ENCODE measurements around the gene LTBP1.

DNA sequence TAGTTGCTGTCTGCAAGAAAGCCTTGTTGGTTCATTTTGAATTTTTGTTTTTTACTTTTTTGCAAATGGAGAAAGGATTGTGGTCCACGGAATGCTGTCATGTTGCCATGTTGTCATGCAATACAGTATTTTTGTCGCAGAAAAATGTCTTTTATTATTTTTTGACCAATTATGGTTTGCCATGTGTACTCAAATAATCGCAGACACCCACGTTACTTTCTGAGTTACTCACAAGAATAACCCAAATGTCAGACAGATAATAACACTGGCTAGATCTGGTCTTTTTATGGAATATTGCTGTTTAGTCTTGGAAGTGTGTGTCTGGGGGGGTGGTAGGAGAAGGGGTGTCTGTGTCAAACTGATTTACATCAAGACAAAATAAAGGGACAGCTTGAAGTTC, 188.9 kb downstream of the LTBP1 start:
- TF ChIP-seq, protein P1, sequence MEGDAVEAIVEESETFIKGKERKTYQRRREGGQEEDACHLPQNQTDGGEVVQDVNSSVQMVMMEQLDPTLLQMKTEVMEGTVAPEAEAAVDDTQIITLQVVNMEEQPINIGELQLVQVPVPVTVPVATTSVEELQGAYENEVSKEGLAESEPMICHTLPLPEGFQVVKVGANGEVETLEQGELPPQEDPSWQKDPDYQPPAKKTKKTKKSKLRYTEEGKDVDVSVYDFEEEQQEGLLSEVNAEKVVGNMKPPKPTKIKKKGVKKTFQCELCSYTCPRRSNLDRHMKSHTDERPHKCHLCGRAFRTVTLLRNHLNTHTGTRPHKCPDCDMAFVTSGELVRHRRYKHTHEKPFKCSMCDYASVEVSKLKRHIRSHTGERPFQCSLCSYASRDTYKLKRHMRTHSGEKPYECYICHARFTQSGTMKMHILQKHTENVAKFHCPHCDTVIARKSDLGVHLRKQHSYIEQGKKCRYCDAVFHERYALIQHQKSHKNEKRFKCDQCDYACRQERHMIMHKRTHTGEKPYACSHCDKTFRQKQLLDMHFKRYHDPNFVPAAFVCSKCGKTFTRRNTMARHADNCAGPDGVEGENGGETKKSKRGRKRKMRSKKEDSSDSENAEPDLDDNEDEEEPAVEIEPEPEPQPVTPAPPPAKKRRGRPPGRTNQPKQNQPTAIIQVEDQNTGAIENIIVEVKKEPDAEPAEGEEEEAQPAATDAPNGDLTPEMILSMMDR (IDR thresholded peaks at IDR 0.05) = no peak
- TF ChIP-seq POLR2A (IDR thresholded peaks at IDR 0.05) = no peak
- no peak for TF ChIP-seq POLR2AphosphoS5 (IDR thresholded peaks at IDR 0.05)
- no peak for TF ChIP-seq EP300 (IDR thresholded peaks at IDR 0.05; ENCODE audit: low read depth)

Data from transverse colon (tissue), 4 donors.